Sigmoid colon (tissue), 4 donors: ENCODE data around the gene CRB2.

Source experiments
- EP300 ChIP-seq, 4 donors: sonication (generic); formaldehyde crosslinking; IDR thresholded peaks; one replicate each; pipeline ENCODE4 v1.6.1; 2017; ENCODE audit warnings: antibody characterized with exemption in 4 of 4
- POLR2A ChIP-seq, 2 donors: fragments of 450-650 bp; IDR thresholded peaks; one replicate each; pipeline ENCODE4 v1.6.1; 2016; ENCODE audit warnings: antibody characterized with exemption in 2 of 2, mild to moderate bottlenecking in 2 of 2, moderate library complexity in 2 of 2
- POLR2AphosphoS5 ChIP-seq, 4 donors: sonication (generic); formaldehyde crosslinking; IDR thresholded peaks; one replicate each; pipeline ENCODE4 v1.6.1; 2017; ENCODE audit warnings: antibody characterized with exemption in 4 of 4
- TF ChIP-seq, protein P1 (sequence below), 4 experiments: fragments of 450-650 bp in 3 of 4; fragments of 200-600 bp in 1 of 4; IDR thresholded peaks; one replicate each; pipeline ENCODE4 v1.5.1; 2016 to 2019; ENCODE audit warnings: antibody characterized with exemption in 4 of 4, mild to moderate bottlenecking in 3 of 4, moderate library complexity in 2 of 4

DNA sequence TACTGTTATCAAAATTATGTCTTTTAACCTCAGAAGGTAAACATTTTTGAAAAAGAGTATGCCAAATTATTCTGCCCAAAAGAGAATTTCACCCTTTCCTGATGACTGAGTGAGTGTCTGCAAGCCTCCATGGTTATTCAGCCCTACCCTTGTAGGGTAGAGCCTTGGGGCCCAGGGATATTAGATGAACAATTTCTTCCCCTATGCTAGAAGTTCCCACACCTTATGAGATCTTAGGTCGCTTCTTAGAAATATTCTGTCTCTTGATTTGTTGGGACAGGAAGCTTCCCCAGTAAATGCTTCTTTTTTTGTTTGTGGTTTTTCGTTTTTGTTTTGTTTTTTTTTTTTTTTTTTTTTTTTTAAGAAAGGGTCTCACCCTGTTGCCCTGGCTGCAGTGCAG is 3.1 kb downstream of the CRB2 start:
- TF ChIP-seq, protein P1, sequence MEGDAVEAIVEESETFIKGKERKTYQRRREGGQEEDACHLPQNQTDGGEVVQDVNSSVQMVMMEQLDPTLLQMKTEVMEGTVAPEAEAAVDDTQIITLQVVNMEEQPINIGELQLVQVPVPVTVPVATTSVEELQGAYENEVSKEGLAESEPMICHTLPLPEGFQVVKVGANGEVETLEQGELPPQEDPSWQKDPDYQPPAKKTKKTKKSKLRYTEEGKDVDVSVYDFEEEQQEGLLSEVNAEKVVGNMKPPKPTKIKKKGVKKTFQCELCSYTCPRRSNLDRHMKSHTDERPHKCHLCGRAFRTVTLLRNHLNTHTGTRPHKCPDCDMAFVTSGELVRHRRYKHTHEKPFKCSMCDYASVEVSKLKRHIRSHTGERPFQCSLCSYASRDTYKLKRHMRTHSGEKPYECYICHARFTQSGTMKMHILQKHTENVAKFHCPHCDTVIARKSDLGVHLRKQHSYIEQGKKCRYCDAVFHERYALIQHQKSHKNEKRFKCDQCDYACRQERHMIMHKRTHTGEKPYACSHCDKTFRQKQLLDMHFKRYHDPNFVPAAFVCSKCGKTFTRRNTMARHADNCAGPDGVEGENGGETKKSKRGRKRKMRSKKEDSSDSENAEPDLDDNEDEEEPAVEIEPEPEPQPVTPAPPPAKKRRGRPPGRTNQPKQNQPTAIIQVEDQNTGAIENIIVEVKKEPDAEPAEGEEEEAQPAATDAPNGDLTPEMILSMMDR (IDR thresholded peaks at IDR 0.05), result no peak
- TF ChIP-seq POLR2A (IDR thresholded peaks at IDR 0.05) (no peak), EP300 (IDR thresholded peaks at IDR 0.05) (no peak), POLR2AphosphoS5 (IDR thresholded peaks at IDR 0.05) (no peak)
